Renal cortex interstitium (tissue), 11 donors: ENCODE measurements around the gene ETF1. TPM values are rescaled to one million over a fixed set of nuclear protein-coding genes. Genes with fewer than 3 reads are reported as not detected.

Experiments
- DNase-seq, 11 donors: peaks; one replicate each; pipeline ENCODE4 v3.0.0-alpha.2; 2013; ENCODE audit warnings: low read depth in 9 of 11, low spot score in 4 of 11; ENCODE audit errors: extremely low read depth in 1 of 11
- polyA plus RNA-seq, 3 donors: library from polyadenylated mRNA; unstranded; fragments of 120-200 nt; gene quantifications; one replicate each; pipeline ENCODE4 v1.2.1, GENCODE V29; 2013; ENCODE audit not compliant: insufficient read length in 3 of 3

Gene ETF1
- polyA plus RNA-seq, 3 donors, result 73.9 to 83.7 (median 77.1) TPM

DNA sequence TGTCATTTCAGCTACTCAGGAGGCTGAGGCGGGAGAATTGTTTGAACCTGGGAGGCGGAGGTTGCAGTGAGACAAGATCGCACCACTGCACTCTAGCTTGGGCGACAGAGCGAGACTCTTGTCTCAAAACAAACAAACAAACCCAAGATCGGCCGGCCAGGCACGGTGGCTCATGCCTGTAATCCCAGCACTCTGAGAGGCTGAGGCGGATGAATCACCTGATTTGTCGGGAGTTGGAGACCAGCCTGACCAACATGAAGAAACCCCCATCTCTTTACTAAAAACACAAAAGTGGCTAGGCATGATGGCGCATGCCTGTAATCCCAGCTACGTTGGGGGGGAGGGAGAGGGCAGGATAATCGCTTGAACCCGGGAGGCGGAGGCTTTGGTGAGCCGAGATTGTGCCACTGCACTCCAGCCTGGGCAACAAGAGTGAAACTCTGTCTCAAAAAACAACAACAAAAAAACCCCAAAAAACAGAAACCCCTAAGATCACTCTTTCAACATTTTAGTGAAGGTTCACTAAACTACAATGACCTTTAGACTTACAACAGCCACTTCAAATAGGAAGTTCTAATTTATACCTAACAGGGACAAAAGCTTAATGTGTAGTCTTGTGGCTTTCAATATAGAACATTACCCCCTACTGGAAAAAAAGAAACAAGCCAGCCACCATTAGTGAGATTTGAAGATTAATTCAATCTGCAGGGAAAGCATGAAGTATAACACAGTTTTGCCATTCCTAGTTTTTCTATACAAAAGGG lies 25.2 kb upstream of the ETF1 start:
- no peak for DNase-seq

DNA sequence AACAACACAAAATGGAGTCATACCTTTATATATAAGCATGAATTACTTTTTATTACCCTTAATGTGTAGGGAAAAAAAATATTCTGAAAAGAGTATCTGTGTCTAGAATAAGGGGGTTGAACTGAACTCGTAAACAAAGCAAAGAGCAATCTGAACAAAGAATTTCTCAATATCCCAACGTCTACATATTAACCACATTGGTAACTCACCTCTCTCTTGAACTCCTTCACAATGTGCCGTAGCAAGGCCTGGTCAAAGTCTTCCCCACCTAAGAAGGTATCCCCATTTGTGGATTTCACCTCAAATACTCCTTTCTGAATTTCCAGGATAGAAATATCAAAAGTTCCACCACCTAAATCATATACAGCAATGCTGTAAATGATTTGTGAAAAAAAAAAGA lies 23.8 kb upstream of the ETF1 start:
- no peak for DNase-seq

DNA sequence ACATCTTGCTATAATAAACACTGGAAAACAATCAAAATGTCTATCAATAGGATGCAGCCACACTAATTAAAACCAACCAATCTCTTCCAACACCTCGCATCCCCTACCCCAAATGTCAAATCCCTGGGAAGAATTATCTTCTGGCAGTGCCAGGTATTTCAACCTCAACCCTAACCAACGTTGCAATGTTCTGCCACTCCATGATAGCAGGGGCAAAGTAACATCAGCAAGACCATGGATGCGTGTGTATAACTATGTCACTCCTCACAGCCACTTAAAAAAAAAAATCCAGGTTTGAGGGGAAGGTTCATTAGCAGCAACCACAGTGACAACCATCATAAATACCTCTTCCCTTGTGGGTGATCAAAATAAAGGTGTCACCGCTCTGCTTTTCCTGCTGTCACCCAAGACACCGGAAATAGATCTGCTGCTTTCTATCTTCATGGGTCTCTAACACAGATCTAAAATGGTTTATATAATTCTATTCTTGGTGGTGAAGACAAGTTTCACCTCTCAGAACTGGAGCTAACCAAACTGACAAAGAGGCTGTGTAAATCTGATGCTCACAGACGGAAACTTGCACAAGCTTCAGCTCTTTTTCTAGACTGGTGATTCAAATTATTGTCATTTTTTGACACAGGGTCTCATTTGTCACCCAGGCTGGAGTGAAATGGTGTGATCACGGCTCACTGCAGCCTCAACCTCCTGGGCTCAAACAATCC lies 22.2 kb upstream of the ETF1 start:
- DNase-seq, result no peak

DNA sequence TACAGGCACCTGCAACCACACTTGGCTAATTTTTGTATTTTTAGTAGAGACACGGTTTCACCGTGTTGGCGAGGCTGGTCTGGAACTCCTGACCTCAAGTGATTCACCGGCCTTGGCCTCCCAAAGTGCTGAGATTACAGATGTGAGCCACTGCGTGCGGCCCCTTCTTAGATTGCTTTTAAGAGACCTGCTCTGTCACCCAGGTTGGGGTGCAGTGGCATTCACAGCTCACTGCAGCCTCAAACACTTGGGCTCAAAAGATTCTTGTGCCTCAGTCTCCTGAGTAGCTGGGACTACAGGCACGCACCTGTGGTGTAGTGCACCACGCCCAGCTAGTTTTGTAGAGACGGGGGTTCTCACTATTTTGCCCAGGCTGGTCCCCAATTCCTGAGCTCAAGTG lies 21.2 kb upstream of the ETF1 start:
- no peak for DNase-seq

DNA sequence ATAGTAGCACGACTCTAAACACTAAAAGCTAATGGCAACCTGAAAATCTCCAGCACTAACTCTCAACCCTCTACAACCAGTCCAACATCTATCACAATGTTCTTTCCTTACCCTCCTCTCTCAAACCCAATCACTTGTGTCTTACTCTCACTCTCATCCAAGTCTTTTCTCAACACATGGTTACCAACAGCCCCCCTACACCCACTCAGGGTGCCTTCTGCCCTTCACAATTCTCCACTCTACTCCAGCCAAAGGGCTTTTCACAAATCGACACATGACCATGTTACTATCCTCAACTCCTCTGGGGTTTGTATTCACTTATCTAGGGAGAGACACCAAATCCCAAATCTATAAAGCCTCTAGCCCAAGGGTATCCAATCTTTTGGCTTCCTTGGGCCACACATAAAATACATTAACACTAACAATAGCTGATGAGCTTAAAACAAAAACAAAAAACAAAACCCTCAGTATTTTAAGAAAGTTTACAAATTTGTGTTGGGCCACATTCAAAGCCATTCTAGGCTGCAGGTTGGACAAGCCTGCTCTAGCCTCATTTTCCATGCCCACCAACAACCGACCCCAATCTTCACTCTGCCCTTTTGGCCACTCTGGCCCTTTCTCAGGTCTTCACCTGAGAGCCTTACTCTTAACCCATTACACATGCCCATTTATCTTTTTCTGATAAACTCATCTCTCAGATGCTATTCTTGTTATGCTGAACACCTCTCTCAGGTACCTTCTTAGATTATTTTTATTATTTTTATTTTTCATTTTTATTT lies 20.5 kb upstream of the ETF1 start:
- no peak for DNase-seq

DNA sequence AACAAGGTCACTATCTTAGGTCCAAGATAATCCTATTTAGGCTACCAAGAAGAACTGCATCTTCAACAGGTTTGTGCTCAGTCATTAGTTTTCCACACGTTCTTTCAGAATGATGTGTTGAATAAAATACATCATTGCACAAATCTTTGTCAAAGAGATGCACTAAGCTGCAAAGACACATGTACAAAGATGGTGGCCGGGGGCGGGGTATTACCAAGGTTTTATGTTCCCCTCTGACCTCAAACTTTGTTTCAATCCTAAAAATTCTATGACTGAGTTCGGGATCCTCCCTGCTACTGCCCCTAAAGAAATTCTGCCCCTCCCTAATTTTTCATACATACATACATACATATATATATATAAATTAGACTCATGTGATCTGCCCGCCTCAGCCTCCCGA lies 17.9 kb upstream of the ETF1 start:
- DNase-seq, result no peak

DNA sequence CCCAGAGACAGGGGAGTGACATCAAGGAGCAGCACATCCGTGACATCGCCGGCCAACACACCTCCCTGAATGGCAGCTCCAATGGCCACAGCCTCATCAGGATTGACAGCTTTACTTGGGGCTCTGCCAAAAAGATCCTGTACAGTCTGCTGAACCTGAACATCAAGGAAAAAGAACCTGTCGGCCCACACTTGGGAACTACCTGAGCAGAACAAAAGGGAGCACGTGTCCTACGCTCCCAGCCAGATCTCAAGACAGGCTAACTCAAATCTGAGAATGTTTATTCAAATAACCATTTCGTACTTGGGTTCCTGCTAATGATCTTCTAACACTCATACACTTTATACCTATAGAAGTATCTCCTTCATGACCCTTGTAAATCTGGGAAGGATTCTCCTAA lies 16.9 kb upstream of the ETF1 start:
- DNase-seq, result no peak

DNA sequence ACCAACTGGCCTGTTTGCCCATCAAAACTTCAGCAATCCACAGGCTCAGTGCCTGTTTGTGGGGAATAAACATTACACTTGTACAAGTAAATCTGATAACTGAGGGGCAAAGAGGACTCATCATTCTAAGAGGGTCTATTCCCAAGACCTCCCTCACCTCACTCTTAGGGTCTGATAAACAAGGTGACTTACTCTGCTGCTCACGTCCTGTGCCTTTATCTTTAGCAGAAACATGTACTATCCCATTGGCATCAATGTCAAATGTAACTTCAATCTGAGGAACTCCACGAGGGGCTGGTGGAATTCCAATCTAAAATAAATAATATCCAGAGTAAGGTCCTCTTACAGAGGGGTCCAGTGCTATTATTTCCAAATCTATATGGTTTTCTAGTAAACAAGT lies 14.6 kb upstream of the ETF1 start:
- DNase-seq, result no peak

DNA sequence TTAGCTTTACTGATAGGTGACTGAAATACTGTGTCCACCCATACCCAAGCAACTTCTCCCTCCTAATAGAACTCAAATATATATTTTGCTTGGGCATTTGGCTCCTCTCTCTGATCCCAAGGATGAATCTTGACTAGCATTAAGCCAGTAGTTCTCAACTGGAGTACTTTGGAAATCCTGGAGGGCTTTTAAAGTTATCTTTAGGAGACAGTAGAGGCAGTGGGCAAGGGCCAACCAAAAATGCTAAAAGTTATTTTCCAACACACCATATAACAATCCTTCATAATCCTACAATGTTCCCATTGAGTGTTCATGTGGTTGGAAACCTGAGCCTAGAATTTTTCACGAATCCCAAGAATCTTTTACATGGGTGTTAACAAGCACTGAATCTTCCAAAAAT lies 11.1 kb upstream of the ETF1 start:
- DNase-seq, result no peak

DNA sequence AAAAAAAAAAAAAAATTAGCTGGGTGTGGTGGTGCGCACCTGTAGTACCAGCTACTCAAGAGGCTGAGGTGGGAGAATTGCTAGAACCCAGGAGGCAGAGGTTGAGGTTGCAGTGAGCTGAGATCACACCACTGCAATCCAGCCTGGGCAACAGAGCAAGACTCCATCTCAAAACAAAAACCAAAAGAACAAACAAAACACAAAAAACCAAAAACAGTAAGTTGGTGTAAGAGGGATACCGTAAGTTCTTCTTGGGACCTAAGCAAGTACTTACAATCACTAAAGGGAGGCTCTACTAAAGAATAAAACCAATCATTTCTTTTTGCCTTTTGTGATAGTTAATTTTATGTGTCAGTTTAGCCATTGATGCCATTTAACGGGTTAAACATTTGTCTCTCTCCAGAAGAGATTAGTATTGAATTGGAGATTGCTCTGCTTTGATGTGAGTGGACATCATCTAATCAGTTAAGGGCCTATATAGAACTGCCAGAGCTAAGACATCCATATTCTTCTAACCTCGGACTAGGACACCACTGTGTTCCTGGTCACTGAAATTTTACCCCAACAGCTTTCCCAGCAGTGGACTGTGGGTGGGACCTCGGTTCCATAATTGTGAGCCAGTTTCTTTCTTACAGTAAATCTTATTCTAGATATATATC lies 10.5 kb upstream of the ETF1 start:
- DNase-seq, result no peak

DNA sequence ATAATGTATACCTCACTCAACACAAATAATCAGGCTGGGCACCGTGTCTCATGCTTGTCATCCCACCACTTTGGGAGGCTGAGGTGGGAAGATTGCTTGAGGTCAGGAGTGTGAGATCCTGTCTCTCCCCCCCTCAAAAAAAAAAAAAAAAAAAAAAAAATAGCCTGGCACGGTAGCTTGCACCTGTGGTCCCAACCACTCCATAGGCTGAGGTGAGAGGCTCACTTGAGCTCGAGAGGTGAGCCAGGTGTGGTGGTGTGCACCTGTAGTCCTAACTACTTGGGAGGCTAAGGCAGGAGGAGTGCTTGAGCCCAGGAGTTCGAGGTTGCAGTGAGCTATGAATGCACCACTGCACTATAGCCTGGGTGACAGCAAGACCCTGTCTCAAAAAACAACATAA lies 9.6 kb upstream of the ETF1 start:
- no peak for DNase-seq

DNA sequence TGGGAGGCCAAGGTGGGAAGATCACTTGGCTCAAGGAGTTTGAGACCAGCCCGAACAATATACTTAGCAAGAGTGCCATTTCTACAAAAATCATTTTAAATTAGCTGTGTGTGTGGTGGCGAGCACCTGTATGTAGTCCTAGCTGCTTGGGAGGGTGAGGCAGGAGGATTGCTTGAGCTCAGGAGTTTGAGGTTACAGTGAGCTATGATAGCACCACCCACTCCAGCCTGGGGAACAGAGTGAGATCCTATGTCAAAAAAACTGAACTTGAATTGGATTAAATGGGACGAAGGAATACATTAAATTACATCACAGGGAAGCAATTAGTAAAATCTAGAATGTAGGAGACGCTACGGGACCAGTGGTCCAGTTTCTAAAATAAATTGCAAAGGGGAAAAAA lies 6.4 kb upstream of the ETF1 start:
- no peak for DNase-seq

DNA sequence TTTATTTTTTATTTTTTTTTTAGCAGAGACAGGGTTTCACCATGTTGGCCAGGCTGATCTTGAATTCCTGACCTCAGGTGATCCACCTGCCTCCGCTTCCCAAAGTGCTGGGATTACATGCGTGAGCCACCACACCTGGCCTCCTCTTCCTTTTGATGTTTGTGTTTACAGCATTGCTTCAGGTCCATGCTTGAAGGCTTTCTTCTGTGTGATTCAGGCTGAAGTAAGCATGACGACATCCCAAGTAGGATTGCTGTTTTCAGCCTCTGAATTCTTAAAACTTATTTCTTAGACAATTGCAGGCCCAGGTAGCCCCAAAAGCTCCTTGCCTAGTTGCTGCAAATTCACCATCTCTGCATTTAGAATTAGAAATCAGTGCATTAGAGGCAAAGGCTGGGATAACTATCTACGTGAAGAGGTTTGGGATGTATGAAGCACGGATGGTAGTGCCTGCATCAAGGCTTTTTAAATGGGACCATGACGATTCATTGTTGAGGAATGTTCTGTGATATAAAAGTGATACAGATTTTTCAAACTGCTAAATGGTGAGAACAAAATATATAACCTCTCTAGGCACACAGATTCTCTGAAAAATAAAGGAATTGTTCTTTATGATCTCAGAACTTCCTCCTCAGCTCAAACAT lies 3.0 kb upstream of the ETF1 start:
- no peak for DNase-seq

DNA sequence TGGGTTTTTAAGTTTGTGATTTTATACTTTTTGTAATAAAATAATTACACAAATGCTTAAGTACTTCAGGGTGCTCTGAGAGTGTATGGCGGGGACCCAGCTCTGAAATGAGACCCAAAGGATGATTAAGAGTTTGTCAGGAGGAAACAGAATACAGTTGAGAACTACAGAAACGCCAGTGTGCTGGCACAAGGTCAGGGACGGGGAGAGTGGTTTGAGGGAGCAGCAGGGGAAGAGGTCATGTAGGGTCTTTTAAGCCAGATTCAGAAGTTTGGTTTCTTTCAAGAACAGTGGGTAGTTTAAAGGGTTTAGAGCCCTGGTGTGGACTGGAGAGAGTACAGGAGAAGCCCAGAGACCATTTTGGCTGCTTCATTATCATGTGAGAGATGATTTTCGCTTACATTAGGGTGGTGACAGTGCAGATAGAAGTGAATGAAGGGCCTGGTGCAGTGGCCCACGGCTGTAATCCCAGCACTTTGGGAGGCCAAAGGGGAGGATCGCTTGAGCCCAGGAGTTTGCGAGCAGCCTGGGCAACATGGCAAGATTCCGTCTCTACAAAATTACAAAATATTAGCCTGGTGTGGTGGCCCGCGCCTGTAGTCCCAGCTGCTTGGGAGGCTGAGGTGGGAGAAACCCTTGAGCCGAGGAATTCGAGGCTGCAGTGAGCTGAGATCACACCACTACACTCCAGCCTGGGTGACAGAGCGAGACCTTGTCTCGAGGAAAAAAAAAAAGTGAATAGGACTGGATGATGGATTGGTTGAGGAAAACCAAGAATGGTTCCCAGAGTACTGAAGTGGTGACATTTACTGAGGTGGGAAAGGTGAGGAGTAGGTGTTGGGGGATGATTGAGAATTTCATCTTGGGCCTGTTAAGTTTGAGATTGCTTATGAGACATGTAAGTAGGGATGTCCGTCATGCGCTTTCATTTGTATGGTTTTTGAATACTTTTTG lies 1.4 kb upstream of the ETF1 start:
- DNase-seq, result peak in 1 of 11 donors; percentile 10

DNA sequence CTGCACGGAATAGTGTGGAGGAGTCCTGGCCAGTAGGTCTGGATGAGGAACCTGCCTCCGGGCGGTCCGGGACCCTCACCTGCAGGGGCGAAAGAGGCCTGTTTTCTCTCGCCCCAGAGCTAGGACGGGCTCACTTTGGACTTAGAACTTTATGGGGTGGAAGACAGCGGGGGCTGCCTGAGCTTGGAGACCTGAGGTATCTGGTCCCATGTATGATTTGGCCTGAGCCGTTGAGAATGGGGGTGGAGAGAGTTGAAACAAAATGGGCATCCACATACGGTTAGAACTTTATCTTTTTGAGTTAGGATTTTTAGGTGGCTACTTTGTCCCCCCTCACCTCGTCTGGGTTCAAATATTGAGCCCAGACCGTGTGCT lies 681 bp upstream of the ETF1 start:
- DNase-seq, result no peak

DNA sequence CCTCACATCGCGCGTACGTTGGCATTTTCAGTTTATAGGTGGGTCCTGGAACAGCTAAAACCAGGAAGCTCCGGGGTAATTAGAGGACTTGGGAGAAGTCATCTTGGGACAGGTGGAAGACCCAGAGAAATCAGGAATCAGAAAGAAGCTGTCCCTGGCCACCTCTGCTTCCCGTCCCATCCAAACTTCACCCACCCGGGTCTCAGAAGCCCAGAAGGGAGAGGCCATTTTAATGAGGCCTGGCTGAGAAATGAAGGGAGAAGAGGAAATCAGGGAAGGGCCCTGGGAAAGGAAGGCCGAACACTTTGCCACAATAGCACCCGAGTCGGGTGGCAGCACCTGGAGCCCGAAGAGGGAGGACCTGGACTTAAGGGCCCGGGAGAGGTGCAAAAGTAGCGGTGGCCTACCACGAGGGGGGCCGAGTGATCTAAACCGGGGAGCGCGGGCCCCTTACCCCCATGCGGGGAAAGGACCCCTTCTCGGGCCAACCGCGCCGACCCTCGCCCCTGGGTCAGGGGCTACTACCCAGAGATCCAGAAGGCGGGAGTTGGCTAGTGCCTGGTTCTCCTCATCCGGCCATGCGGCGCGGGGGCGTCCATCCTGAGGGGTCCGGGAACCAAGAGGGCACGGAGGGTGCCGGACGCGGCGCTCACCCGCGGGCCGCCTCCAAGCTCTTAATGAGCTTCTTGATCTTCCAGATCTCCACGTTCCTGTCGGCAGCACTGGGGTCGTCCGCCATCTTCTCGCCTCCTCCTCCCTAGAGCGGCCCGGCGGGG lies 668 bp downstream of the ETF1 start:
- DNase-seq, result peak in 2 of 11 donors; percentile 9 to 13

DNA sequence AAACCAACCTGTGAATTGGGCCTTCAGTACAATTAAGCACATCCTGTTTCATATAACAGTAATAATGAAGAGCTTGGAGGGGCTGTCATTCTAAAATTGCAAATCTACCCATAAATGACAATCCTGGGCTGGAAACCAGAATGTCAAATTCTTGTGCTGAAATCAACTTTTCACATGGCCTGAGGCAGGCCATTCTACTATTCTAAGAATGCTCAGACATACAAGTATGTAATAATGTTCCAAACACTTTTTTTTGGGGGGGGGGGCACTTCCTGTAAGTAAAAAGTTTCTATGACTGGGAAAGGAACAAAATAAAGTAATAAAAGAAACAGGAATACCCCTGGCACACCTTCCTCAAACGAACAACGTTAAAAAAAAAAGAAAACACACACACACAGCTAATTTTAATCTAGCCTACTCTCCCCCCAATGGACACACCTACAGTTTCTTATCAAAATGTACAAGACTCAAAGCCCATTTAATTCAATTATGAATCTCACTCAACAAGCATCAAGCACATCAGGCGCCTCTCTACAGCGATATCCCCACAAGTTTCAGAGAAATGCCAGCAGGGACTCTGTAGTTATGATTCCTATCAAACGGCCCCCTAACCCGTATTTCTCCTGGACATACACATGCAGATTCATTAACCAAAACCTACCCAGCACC lies 1.4 kb downstream of the ETF1 start:
- DNase-seq, result no peak
